Retinal pigment epithelial cell (primary cell): ENCODE measurements around the gene SYT15.
A peak's percentile ranks its signal among the peaks of the same experiment; 100 is the strongest.

Experiments used
- DNase-seq: peaks from one replicate; pipeline ENCODE4 v3.0.0-alpha.2; 2010; ENCODE audit warnings: low read depth
- H3K4me3 ChIP-seq: 2 replicates; pipeline ENCODE4 v1.5.1; 2011; ENCODE audit warnings: mild to moderate bottlenecking, low read length, control low read depth, moderate library complexity
- CTCF ChIP-seq: conservative IDR thresholded peaks from 2 replicates; pipeline ENCODE4 v1.5.1; 2011; ENCODE audit warnings: low read depth, low read length, control low read depth, inconsistent platforms

Gene SYT15

GRCh38 chr10:46542567-46543465 is 36.1 kb upstream of the SYT15 start:
- H3K4me3 ChIP-seq: no peak overlapping the region
- no peak for TF ChIP-seq CTCF
- no peak for DNase-seq

GRCh38 chr10:46543466-46544377 is 35.2 kb upstream of the SYT15 start:
- H3K4me3 ChIP-seq: no peak overlapping the region
- DNase-seq: no peak
- TF ChIP-seq CTCF: no peak

GRCh38 chr10:46544989-46545791 is 33.7 kb upstream of the SYT15 start:
- DNase-seq: no peak
- peak; percentile 59 for TF ChIP-seq CTCF
- no peak overlapping the region for H3K4me3 ChIP-seq

GRCh38 chr10:46545861-46546590 is 32.9 kb upstream of the SYT15 start:
- no peak for DNase-seq
- TF ChIP-seq CTCF: no peak
- H3K4me3 ChIP-seq: no peak overlapping the region

GRCh38 chr10:46546591-46547540 is 32.1 kb upstream of the SYT15 start:
- no peak for TF ChIP-seq CTCF
- no peak overlapping the region for H3K4me3 ChIP-seq
- DNase-seq: no peak
